Neuronal stem cell (in vitro differentiated cells): ENCODE measurements around the gene COL28A1.

Experiments
- DNase-seq: peaks from one replicate; pipeline ENCODE4 v3.0.0-alpha.2; 2013; ENCODE audit warnings: low spot score
- H2AFZ ChIP-seq: one replicate; pipeline ENCODE4 v1.6.1; 2013; ENCODE audit warnings: mild to moderate bottlenecking, low read length, inconsistent platforms
- H2AK5ac ChIP-seq: 2 replicates; pipeline ENCODE4 v1.6.1; 2013; ENCODE audit warnings: low read depth, mild to moderate bottlenecking, inconsistent platforms, low read length, moderate library complexity, mixed read lengths
- H2BK120ac ChIP-seq: 2 replicates; pipeline ENCODE4 v1.6.1; 2013; ENCODE audit warnings: low read depth, mild to moderate bottlenecking, inconsistent platforms, low read length, moderate library complexity, mixed read lengths
- H2BK12ac ChIP-seq: one replicate; pipeline ENCODE4 v1.6.1; 2013; ENCODE audit warnings: low read length, inconsistent platforms
- H2BK15ac ChIP-seq: 2 replicates; pipeline ENCODE4 v1.6.1; 2013; ENCODE audit warnings: mild to moderate bottlenecking, low read length, inconsistent platforms, mixed read lengths
- H2BK5ac ChIP-seq: one replicate; pipeline ENCODE4 v1.6.1; 2013; ENCODE audit warnings: inconsistent platforms, mild to moderate bottlenecking, low read length, moderate library complexity
- H3K14ac ChIP-seq: one replicate; pipeline ENCODE4 v1.6.1; 2013; ENCODE audit warnings: low read length, inconsistent platforms
- H3K18ac ChIP-seq: 2 replicates; pipeline ENCODE4 v1.6.1; 2013; ENCODE audit warnings: low read length, inconsistent platforms
- H3K23ac ChIP-seq: 2 replicates; pipeline ENCODE4 v1.6.1; 2013; ENCODE audit warnings: low read depth, mild to moderate bottlenecking, mixed read lengths, low read length, inconsistent platforms; ENCODE audit not compliant: poor library complexity
- H3K27ac ChIP-seq: replicated peaks from 3 replicates; pipeline ENCODE4 v1.5.1; 2013; ENCODE audit warnings: low read length, inconsistent platforms
- H3K27me3 ChIP-seq, 3 experiments: 2 replicates each; pipeline ENCODE4 v1.6.1; 2013; ENCODE audit warnings: low read length in 3 of 3, mild to moderate bottlenecking in 2 of 3, inconsistent platforms in 1 of 3, low read depth in 1 of 3, mixed read lengths in 1 of 3, moderate library complexity in 1 of 3; ENCODE audit not compliant: control insufficient read depth in 3 of 3, insufficient read depth in 3 of 3
- H3K36me3 ChIP-seq, 2 donors: replicated peaks in 1 of 2; 2 replicates each; pipeline ENCODE4 v1.6.1; 2013; ENCODE audit warnings: low read length in 2 of 2; ENCODE audit not compliant: control insufficient read depth in 2 of 2, insufficient read depth in 2 of 2
- H3K4ac ChIP-seq: 2 replicates; pipeline ENCODE4 v1.6.1; 2013; ENCODE audit warnings: inconsistent platforms, mild to moderate bottlenecking, low read length, moderate library complexity
- H3K4me1 ChIP-seq, 2 donors: 1 replicate in 1 of 2; 2 replicates in 1 of 2; pipeline ENCODE4 v1.6.1; 2013; ENCODE audit warnings: low read length in 2 of 2, low read depth in 1 of 2; ENCODE audit not compliant: control insufficient read depth in 2 of 2, insufficient read depth in 1 of 2
- H3K4me2 ChIP-seq: one replicate; pipeline ENCODE4 v1.6.1; 2013; ENCODE audit warnings: mild to moderate bottlenecking, low read length, inconsistent platforms; ENCODE audit not compliant: insufficient read depth, poor library complexity, severe bottlenecking
- H3K4me3 ChIP-seq, 2 donors: 2 replicates each; pipeline ENCODE4 v1.5.1; 2013; ENCODE audit warnings: low read length in 2 of 2, mild to moderate bottlenecking in 2 of 2, inconsistent platforms in 1 of 2, moderate library complexity in 1 of 2
- H3K79me1 ChIP-seq: one replicate; pipeline ENCODE4 v1.6.1; 2013; ENCODE audit warnings: low read depth, mild to moderate bottlenecking, inconsistent platforms, low read length, moderate library complexity
- H3K9ac ChIP-seq: one replicate; pipeline ENCODE4 v1.6.1; 2013; ENCODE audit warnings: mild to moderate bottlenecking, low read depth, low read length, inconsistent platforms; ENCODE audit not compliant: poor library complexity
- H3K9me3 ChIP-seq, 2 donors: replicated peaks in 1 of 2; 2 replicates each; pipeline versions ENCODE3 to v1.6.1; 2013; ENCODE audit warnings: low read length in 2 of 2, mild to moderate bottlenecking in 2 of 2, inconsistent platforms in 1 of 2, low read depth in 1 of 2, mixed read lengths in 1 of 2, moderate library complexity in 1 of 2; ENCODE audit not compliant: control insufficient read depth in 2 of 2, insufficient read depth in 1 of 2
- H4K8ac ChIP-seq: one replicate; pipeline ENCODE4 v1.6.1; 2013; ENCODE audit warnings: low read depth, mild to moderate bottlenecking, inconsistent platforms, low read length, moderate library complexity
- H4K91ac ChIP-seq: one replicate; pipeline ENCODE4 v1.6.1; 2013; ENCODE audit warnings: low read length, low read depth, mild to moderate bottlenecking, inconsistent platforms; ENCODE audit not compliant: poor library complexity
- WGBS, 2 donors: extraction: QIAGEN DNeasy Blood & Tissue Kit; methylation state at CpG; one replicate each; pipeline ENCODE4 v1.1.7; 2013; ENCODE audit warnings: missing lambda C conversion rate in 2 of 2, mixed read lengths in 1 of 2; ENCODE audit not compliant: insufficient read length in 2 of 2, insufficient replicate concordance in 1 of 2; ENCODE audit errors: extremely low coverage in 2 of 2; 5-methylcytosine and 5-hydroxymethylcytosine counted together

COL28A1 gene

DNA sequence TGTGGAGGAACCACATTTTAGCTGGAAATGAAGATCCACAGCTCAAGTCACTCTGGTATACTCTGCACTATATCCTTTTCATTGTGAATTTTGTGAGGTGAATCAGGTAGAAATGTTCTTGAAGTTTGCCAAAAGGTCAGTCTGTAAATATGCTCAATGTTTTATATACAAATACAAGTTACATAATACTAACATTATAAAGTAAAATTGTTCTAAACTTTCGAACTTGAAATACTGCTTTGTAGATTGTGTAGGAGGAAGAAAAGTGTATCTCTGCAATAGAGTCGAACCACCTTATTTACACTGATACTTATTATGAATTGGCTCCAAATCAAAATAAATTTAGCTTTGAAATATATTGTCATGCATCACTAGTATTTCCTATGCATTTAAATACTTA lies 38.0 kb upstream of the COL28A1 start:
- Histone ChIP-seq H3K27me3 (no peaks in the 10 kb centered on the region), H3K14ac (no peak overlapping the region), H3K36me3 (peaks cover 0 to 82% of the 10 kb centered on the region in 2 donors), H2BK5ac (no peak overlapping the region), H2AFZ (no peak overlapping the region), H3K4ac (no peak overlapping the region), H3K9ac (no peak overlapping the region), H2BK120ac (no peak overlapping the region), H3K27ac (no peak overlapping the region), H3K4me1 (peaks cover 0 to under 1% of the 10 kb centered on the region in 2 donors), H2BK15ac (no peak overlapping the region), H3K4me3 (no peak overlapping the region), H2BK12ac (no peak overlapping the region), H3K79me1 (no peaks in the 10 kb centered on the region), H4K91ac (no peak overlapping the region), H3K18ac (no peak overlapping the region), H3K9me3 (peaks cover 2 to 23% of the 10 kb centered on the region in 2 donors), H4K8ac (no peak overlapping the region), H3K23ac (no peak overlapping the region), H2AK5ac (no peak overlapping the region), H3K4me2 (no peak overlapping the region)
- no peak for DNase-seq
- no CpG with 5 or more reads among the region's 2 CpGs for WGBS, 2 donors

DNA sequence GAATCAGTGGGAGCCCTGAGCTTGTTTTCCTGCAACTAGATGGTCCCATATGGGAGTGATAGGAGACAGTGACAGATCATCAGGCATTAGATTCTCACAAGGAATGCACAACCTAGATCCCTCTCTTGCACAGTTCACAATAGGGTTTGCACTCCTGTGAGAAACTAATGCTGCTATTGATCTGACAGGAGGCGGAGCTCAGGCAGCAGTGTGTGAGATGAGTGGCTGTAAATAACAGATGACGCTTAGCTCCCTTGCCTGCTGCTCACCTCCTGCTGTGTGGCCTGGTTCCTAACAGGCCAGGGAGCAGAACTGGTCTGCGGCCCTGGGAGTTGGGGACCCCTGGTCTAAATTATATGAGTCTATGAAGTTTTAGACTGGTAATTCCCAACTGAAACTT lies 34.9 kb upstream of the COL28A1 start:
- Histone ChIP-seq H3K27ac (no peak overlapping the region), H3K27me3 (no peaks in the 10 kb centered on the region), H4K91ac (no peak overlapping the region), H2BK15ac (no peak overlapping the region), H3K9me3 (peaks cover 2 to 23% of the 10 kb centered on the region in 2 donors), H2BK5ac (no peak overlapping the region), H2AK5ac (no peak overlapping the region), H2BK120ac (no peak overlapping the region), H3K4me2 (no peak overlapping the region), H3K4me1 (peaks cover 0 to 8% of the 10 kb centered on the region in 2 donors), H2AFZ (no peak overlapping the region), H3K4me3 (no peak overlapping the region), H3K18ac (no peak overlapping the region), H2BK12ac (no peak overlapping the region), H3K79me1 (no peaks in the 10 kb centered on the region), H3K9ac (no peak overlapping the region), H3K14ac (no peak overlapping the region), H3K23ac (no peak overlapping the region), H4K8ac (no peak overlapping the region), H3K4ac (no peak overlapping the region), H3K36me3 (peaks cover 0 to 64% of the 10 kb centered on the region in 2 donors)
- no CpG with 5 or more reads among the region's 3 CpGs for WGBS, 2 donors
- no peak for DNase-seq

DNA sequence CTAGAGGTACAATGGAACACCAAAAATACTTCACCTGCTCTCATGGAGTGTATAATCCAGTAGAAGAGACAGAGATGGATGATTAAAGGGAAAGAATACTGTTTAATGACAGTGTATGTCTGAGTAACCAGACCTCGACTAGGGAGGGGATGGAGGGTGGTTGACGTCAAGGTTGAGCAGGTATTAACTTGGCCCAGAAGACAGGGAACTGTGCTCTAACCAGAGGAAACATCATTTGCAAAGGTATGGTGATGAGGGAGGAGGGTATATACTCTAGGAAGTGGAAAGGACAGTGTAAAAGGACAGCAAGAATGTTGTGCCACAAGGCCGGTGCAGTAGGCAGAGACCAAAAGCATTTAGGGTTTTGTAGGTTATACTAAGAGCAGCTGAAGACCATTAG lies 33.9 kb upstream of the COL28A1 start:
- no CpG with 5 or more reads among the region's 3 CpGs for WGBS, 2 donors
- DNase-seq = no peak

DNA sequence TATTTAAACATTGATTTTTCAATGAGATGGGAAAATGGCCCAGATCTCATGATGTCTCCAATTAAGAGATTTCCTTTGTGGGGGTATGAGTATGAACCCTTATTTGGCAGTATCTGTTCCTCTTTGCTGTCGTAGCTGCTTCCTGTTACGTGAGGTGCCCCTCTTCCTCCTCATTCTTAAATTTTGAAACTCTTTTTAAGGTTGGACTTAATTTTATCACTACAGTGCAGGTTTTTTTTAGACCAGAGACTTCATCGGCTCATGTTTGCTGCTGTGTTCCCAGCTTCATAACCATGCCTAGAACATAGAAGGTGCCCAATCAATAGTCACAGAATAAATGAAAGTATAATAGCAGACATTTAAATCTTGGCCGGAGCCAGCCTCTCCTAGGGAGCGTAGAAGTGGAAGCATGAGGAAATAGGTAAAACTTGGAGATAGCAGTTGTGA lies 33.4 kb upstream of the COL28A1 start:
- Histone ChIP-seq H3K9ac (no peak overlapping the region), H4K8ac (no peak overlapping the region), H3K14ac (no peak overlapping the region), H2BK5ac (no peak overlapping the region), H4K91ac (no peak overlapping the region), H3K23ac (no peak overlapping the region), H3K27ac (no peak overlapping the region), H3K27me3 (no peaks in the 10 kb centered on the region), H2BK120ac (no peak overlapping the region), H3K9me3 (peaks cover 2 to 23% of the 10 kb centered on the region in 2 donors), H3K4me3 (no peak overlapping the region), H3K18ac (no peak overlapping the region), H2AFZ (no peak overlapping the region), H3K4me1 (peaks cover 0 to 8% of the 10 kb centered on the region in 2 donors), H2BK15ac (no peak overlapping the region), H3K79me1 (no peaks in the 10 kb centered on the region), H3K4me2 (no peak overlapping the region), H2AK5ac (no peak overlapping the region), H3K4ac (no peak overlapping the region), H2BK12ac (no peak overlapping the region), H3K36me3 (peaks cover 0 to 51% of the 10 kb centered on the region in 2 donors)
- no peak for DNase-seq
- no CpG with 5 or more reads among the region's 5 CpGs for WGBS, 2 donors

More for the DNA sequence above, 33.9 kb upstream of the COL28A1 start:
- no peak overlapping the region for H4K8ac ChIP-seq
- peaks cover 0 to 55% of the 10 kb centered on the region in 2 donors for H3K36me3 ChIP-seq
- no peak overlapping the region for H4K91ac ChIP-seq
- H3K4me1 ChIP-seq = peaks cover 0 to 8% of the 10 kb centered on the region in 2 donors
- H3K14ac ChIP-seq = no peak overlapping the region
- no peak overlapping the region for H3K4ac ChIP-seq
- H2BK120ac ChIP-seq = no peak overlapping the region
- H3K9me3 ChIP-seq = peaks cover 2 to 23% of the 10 kb centered on the region in 2 donors
- H2AFZ ChIP-seq = no peak overlapping the region
- H2BK15ac ChIP-seq = no peak overlapping the region
- no peak overlapping the region for H2BK12ac ChIP-seq
- H2BK5ac ChIP-seq = no peak overlapping the region
- H3K4me3 ChIP-seq = no peak overlapping the region
- no peak overlapping the region for H2AK5ac ChIP-seq
- H3K27me3 ChIP-seq = no peaks in the 10 kb centered on the region
- no peak overlapping the region for H3K27ac ChIP-seq
- H3K23ac ChIP-seq = no peak overlapping the region
- H3K79me1 ChIP-seq = no peaks in the 10 kb centered on the region
- H3K4me2 ChIP-seq = no peak overlapping the region
- H3K18ac ChIP-seq = no peak overlapping the region
- no peak overlapping the region for H3K9ac ChIP-seq
